ENCODE data around the gene ACBD4. TPM values are rescaled to one million over a fixed set of nuclear protein-coding genes. Genes with fewer than 3 reads are reported as not detected.

ACBD4 gene
- polyA plus RNA-seq, 6 donors from 2014 or later = 15.4 to 27.1 (median 20.4) TPM

DNA sequence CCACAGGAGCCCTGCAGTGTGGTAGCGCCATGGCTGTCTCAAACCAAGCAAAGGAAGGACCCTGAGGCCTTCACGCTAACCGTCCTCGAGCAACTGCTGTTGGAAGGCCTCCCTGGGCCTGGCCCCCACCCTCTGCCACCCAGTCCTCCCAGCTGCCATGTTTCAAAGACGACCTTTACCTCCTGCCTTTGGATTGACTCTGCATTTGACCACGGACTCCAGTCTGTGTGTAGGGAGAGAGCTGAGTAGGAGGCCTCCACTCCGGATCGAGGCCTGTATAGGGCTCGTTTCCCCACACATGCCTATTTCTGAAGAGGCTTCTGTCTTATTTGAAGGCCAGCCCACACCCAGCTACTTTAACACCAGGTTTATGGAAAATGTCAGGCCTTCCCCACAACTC, 27.4 kb upstream of the ACBD4 start:
- ATAC-seq (ENCODE audit: low read depth in 2 of 2) (no peak), DNase-seq (no peak)
- peaks cover 0 to 7% of the 10 kb centered on the region in 2 donors for H3K36me3 Mint-ChIP-seq
- peaks cover 11 to 25% (median 17%) of the 10 kb centered on the region in 3 donors for H3K4me1 Mint-ChIP-seq
- no peak overlapping the region for H3K27ac Mint-ChIP-seq
- no peak overlapping the region for H3K4me3 Mint-ChIP-seq
- no peaks in the 10 kb centered on the region for H3K27me3 Mint-ChIP-seq
- no peaks in the 10 kb centered on the region for H3K9me3 Mint-ChIP-seq

DNA sequence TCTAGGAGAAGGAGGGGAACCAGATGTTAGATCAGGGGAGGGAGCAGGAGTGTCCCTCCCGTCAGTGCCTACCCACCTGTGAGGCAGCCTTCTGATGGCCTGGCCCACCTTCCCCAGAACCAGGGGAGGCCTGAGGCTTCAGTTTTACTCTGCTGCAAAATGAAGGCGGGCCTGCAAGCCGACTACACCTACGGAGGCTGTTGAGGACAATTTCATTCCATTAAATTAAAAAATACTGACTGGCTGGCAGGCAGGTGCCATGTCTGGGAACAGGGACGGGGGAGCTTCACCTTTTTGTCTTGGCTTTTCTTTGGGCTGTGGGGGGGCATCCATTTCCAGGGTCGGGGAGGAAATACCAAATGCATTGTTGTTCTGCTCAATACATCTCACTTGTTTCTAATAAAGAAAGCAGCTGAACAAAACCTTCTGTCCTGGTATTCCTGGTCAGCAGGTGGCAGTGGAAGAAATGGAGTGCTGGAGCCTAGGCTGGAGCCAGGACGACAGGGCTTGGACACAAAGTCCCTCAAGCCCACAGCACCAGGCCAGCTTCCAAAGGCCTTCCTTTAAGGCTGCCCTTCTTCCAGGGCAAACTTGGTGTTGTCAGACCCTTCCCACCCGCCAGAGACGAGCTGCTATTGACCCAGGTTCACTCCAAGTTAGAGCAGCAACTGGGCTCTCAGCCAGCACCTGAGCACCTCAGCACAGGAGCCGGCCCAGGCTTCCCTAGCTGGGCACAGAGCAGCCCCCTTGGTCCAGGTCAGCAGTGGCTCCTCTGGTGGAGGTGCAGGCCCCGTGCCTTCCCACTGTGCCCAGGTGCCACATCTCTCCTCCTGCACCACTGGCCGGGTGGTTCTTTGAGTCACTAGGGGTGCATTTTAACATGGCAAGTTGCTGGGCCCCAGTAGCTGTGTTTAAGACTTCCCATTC, 26.6 kb upstream of the ACBD4 start:
- H3K4me1 Mint-ChIP-seq = peaks cover 11 to 25% (median 17%) of the 10 kb centered on the region in 3 donors
- H3K27me3 Mint-ChIP-seq = no peaks in the 10 kb centered on the region
- no peaks in the 10 kb centered on the region for H3K9me3 Mint-ChIP-seq
- DNase-seq = no peak
- ATAC-seq (ENCODE audit: low read depth in 2 of 2) = no peak
- H3K4me3 Mint-ChIP-seq = no peak overlapping the region
- no peaks in the 10 kb centered on the region for H3K36me3 Mint-ChIP-seq
- H3K27ac Mint-ChIP-seq = peak overlapping the region in 2 of 6 donors; percentile 49 to 82

DNA sequence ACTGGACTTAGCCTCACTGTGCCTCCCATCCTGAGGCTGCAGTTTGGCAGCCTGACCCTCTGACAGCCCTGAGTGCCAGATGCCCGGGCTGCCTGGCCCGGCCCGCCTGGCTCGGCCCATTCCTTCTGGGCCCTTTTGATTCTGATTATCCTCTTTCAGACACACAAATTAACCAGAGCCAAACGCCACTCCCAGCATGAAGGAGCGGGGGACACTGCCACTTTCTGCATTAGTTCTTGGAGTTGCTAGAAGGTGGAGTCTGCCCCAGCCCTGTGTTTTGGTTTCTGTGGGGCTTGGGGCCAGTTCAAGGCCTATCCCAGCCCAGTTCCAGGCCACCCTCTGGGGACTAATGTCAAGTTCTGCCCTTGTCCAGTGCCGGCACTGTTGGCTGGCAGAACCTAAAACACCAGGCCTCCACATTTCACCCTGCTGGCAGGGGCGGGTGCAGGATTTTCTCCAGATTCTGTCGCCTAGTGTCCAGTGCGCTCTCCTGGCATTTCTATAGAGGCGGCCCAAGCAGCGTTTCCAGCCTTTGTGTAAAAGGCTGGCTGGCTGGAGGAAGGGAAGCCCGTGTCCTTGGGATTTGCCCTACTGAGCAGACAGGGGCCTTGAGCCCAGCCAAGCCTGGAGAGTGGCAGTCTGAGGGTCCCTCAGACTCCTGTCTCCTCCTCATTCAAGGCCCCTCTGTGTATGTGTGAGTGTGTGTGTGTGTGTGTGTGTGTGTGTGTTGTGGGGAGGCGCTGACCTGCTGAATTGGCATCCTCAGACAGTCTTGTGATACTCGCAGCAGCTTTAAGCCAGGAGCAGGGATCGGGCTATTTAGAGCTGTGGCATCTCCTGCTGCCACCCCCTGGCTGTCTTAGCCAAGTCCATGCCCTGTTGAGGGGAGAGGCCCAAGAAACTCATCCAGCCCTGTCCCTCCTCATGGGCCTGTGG, 24.5 kb upstream of the ACBD4 start:
- Mint-ChIP-seq H3K9me3 (no peaks in the 10 kb centered on the region), H3K36me3 (no peaks in the 10 kb centered on the region), H3K4me1 (peaks cover 11 to 25% (median 17%) of the 10 kb centered on the region in 3 donors), H3K27ac (peak overlapping the region in 3 of 6 donors; percentile 26 to 63 (median 39)), H3K27me3 (peaks cover 0 to 5% (median 3%) of the 10 kb centered on the region in 3 donors), H3K4me3 (no peak overlapping the region)
- ATAC-seq (ENCODE audit: low read depth in 2 of 2) (no peak), DNase-seq (no peak)

DNA sequence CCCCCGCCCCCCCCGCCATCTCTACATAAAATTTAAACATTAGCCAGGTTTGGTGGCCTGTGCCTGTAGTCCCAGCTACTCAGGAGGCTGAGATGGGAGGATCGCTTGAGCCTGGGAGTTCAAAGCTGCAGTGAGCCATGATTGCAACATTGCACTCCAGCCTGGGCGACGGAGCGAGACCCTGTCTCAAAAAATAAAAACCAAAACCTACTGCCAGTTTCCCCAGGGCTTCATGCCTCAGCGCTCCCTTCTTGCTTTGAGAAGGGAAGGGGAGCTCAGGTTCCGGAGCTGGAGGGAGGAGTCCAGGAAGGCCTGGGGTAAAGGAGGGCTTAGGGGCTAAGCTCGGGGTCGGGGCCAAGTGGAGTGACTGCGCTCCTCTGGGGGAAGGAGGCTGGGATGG, 23.6 kb upstream of the ACBD4 start:
- Mint-ChIP-seq H3K4me1 (peaks cover 11 to 25% (median 17%) of the 10 kb centered on the region in 3 donors), H3K9me3 (no peaks in the 10 kb centered on the region), H3K27ac (peak overlapping the region in 5 of 6 donors; percentile 39 to 87 (median 65)), H3K27me3 (peaks cover 0 to 12% (median 10%) of the 10 kb centered on the region in 3 donors), H3K36me3 (no peaks in the 10 kb centered on the region), H3K4me3 (peak overlapping the region in 2 of 8 donors; percentile 32 to 77)
- no peak for DNase-seq
- peak; percentile 69 to 75 for ATAC-seq (ENCODE audit: low read depth in 2 of 2)

DNA sequence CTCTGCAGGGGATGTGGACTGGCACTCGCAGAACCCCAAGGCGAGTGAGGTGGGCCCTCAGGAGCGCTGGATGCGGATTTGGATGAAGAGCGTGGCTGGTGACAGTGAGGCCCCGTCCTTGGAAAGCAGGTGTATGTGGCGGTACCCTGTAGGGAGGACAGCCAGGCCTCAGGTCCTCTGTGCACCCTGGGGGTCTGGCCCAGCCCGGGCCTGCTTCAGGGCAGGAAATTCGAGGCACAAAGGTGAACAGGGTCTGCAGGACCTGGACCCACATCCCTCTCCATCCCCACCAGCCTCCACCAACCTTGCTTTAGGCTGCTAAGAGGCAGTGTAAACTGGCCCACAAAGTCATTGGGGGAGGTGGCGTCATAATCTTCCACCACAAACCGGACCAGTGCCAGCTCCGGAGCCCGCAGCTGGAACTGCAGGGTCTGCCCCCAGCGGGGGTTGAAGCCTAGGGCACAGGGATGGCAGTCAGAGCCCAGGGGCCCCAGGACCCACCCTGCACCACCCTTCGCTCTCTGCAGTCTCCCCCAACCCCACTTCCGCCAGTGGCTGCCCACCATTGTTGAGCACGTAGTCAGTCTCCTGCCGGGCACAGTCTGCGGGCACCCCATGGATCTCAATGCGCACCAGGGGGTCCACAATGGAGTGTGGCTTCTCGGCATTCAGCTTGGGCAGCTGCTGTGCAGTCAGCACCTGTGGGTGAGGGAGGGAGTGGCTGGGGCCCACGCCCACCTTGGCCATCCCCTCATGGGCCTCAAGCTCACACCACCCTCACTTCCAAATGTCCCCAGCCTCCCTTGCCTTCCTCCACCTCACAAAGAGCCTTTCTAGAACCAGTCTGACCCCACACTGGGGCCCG, 22.7 kb upstream of the ACBD4 start:
- Mint-ChIP-seq H3K4me3 (no peak overlapping the region), H3K4me1 (peaks cover 11 to 25% (median 17%) of the 10 kb centered on the region in 3 donors), H3K27me3 (peaks cover 0 to 12% (median 10%) of the 10 kb centered on the region in 3 donors), H3K36me3 (no peaks in the 10 kb centered on the region), H3K9me3 (no peaks in the 10 kb centered on the region), H3K27ac (peak overlapping the region in 2 of 6 donors; percentile 60 to 68)
- ATAC-seq (ENCODE audit: low read depth in 2 of 2) = no peak
- no peak for DNase-seq

DNA sequence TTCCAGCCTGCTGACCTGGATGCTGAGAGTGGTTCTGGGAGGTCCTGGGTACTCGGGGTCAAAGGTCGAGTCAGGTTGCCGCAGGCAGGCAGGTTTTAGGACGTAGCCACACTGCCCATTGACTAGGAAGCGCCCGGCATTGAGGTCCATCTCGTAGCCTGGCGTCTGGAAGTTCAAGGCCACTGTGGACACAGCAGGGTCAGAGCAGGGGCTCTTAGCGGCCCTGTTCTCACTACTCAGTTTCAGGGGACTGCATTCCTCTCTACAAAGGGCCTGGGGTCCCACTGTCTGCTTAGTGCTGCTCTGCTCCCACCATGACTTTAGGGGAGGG, 22.1 kb upstream of the ACBD4 start:
- Mint-ChIP-seq H3K27me3 (peaks cover 0 to 12% (median 10%) of the 10 kb centered on the region in 3 donors), H3K4me3 (no peak overlapping the region), H3K36me3 (no peaks in the 10 kb centered on the region), H3K27ac (peak overlapping the region in 1 of 6 donors; percentile 60), H3K4me1 (peaks cover 11 to 24% (median 17%) of the 10 kb centered on the region in 3 donors), H3K9me3 (no peaks in the 10 kb centered on the region)
- ATAC-seq (ENCODE audit: low read depth in 2 of 2) = no peak
- no peak for DNase-seq

DNA sequence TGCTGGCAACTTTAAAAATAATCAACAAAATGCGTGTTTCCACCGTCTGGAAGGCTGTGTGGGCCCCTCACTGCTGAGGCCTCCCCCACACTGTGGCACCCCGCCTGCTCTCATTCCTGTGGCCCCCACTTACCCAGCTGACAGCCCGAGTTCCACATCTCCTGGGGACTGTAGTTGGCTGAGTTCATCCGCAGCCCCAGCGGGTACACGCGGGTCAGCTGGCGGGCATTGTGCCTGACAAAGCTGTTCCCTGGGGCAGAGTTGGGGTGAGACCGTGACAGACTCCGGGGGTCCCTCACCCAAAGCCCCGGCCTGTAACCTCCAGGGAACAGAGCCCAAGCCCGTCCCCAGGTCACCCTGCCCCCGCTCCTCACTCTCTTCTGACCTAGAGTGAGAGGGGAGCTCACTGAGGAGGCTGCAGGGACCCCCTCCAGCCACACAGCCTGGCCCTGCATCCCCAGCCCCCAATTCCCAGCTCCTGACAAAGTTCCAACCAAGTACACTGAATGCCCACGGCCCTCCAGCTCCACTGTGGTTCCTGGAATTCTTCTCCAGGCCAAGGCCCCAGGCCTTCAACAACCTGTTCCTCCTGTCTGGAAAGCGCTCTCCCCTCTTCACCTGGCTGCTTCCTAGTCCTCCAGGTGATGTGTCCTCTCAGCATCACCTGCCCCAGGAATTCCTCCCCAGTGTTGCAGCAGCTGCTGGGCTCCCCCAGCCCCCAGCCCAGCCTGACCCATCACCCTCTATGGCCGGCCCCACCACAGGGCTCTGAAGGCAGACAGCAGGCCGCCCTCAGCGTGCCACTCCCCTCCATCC, 21.2 kb upstream of the ACBD4 start:
- peaks cover 0 to 14% (median 12%) of the 10 kb centered on the region in 3 donors for H3K27me3 Mint-ChIP-seq
- no peaks in the 10 kb centered on the region for H3K36me3 Mint-ChIP-seq
- no peaks in the 10 kb centered on the region for H3K9me3 Mint-ChIP-seq
- DNase-seq (no peak), ATAC-seq (ENCODE audit: low read depth in 2 of 2) (no peak)
- no peak overlapping the region for H3K4me3 Mint-ChIP-seq
- peaks cover 10 to 21% (median 16%) of the 10 kb centered on the region in 3 donors for H3K4me1 Mint-ChIP-seq
- H3K27ac Mint-ChIP-seq = no peak overlapping the region

DNA sequence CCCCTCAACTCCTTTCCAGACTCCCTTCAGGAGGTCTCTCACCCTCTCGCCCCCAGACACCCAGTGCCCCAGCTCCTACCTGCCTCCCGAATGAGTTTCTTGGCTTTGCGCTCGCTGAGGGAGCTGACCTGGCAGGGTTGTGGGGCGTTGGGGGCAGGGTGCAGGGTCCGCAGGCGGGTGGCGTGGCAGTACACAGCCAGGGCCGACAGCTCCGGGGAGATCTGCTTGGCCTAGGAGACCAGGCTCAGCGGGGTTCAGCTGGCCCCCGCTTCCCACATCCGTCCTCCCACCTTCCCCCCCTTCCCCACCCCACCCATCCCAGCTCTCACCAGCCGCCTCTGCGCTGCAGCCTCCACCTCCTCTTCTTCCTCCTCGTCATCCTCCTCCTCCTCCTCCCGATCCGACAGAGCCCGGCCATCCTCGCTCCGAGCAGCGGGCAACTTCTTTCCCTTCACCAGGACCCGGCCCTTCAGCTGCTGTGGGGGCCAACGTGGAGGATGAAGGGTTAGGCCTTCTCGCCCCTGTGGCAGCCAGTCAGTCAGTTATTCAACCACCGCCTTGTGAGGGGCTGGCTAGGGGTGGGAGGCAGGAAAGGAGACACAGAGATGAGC, 20.4 kb upstream of the ACBD4 start:
- peaks cover 0 to 22% (median 12%) of the 10 kb centered on the region in 3 donors for H3K27me3 Mint-ChIP-seq
- H3K27ac Mint-ChIP-seq = no peak overlapping the region
- no peaks in the 10 kb centered on the region for H3K36me3 Mint-ChIP-seq
- H3K4me1 Mint-ChIP-seq = peaks cover 8 to 21% (median 15%) of the 10 kb centered on the region in 3 donors
- H3K9me3 Mint-ChIP-seq = no peaks in the 10 kb centered on the region
- ATAC-seq (ENCODE audit: low read depth in 2 of 2) (no peak), DNase-seq (no peak)
- no peak overlapping the region for H3K4me3 Mint-ChIP-seq

DNA sequence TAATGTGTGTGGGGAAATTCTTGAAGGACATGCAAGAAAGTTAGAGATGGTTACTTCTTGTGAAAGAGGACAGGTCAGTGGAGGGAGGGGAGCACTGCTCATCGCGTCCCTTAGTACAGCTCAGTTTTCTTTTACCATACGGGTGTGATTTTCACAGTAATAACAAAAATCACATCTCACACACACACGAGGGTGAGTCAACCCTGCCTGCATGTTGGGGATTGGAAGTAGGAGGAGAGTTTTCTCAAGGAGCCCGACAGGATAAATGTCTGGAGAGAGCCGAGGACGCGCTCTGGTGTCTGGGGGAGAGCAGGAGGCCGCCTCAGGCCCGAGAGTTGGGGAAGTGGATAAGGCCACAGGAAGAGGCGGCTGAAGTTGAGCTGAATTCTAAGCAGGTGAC, 19.6 kb upstream of the ACBD4 start:
- Mint-ChIP-seq H3K9me3 (no peaks in the 10 kb centered on the region), H3K4me3 (no peak overlapping the region), H3K27me3 (peaks cover 0 to 25% (median 12%) of the 10 kb centered on the region in 3 donors), H3K4me1 (peaks cover 8 to 17% (median 15%) of the 10 kb centered on the region in 3 donors), H3K27ac (peak overlapping the region in 1 of 6 donors; percentile 68), H3K36me3 (no peaks in the 10 kb centered on the region)
- DNase-seq (no peak), ATAC-seq (ENCODE audit: low read depth in 2 of 2) (no peak)

DNA sequence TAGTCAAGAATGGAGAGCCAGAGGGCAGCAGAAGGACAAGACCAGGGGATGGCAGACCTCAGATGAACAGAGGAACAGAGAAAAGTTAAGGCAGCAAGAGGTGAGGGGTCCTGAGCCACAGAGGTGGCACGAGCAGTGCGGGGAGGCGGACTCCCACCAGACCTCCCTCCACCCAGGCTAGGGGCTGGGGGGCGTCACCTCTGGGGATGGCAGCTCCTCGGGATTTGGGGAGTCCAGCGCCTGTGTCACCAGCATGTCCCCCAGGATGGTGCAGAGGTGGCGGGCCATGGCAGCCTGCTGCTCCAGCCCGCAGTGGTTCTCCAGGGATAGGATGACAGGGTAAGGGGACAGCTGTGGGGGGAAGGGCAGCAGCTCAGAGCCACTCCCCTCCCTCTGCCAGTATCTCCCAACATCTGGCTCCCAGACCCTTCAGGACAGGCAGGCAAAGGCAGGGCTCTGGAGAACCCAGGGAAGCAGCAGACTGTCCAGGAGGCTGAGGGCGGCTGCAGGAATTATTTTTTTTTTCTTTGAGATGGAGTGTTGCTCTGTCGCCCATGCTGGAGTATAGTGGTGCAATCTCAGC, 19.0 kb upstream of the ACBD4 start:
- Mint-ChIP-seq H3K4me3 (no peak overlapping the region), H3K9me3 (no peaks in the 10 kb centered on the region), H3K27ac (no peak overlapping the region), H3K36me3 (no peaks in the 10 kb centered on the region), H3K27me3 (peaks cover 0 to 29% (median 16%) of the 10 kb centered on the region in 3 donors), H3K4me1 (peaks cover 4 to 10% (median 9%) of the 10 kb centered on the region in 3 donors)
- DNase-seq (no peak), ATAC-seq (ENCODE audit: low read depth in 2 of 2) (no peak)

DNA sequence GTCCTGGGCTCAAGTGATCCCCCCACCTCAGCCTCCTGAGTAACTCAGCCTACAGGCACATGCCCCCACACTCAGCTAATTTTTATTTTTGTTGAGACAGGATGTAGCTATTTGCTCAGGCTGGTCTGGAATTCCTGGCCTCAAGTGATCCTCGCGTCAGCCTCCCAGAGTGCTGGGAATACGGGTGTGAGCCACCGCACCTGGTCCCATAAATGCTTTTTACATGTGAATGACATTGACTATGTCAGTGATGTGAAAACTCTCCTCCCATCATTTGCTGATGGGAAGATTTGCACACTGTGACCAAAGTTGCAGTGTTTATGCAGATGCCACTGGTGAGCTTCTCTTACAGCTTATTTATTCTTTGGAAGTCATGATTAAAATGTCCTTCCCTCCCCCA, 18.2 kb upstream of the ACBD4 start:
- no peak overlapping the region for H3K27ac Mint-ChIP-seq
- ATAC-seq (ENCODE audit: low read depth in 2 of 2) (no peak), DNase-seq (no peak)
- no peak overlapping the region for H3K4me3 Mint-ChIP-seq
- H3K27me3 Mint-ChIP-seq = peaks cover 0 to 35% (median 23%) of the 10 kb centered on the region in 3 donors
- H3K36me3 Mint-ChIP-seq = no peaks in the 10 kb centered on the region
- no peaks in the 10 kb centered on the region for H3K9me3 Mint-ChIP-seq
- H3K4me1 Mint-ChIP-seq = peaks cover 0 to 2% (median under 1%) of the 10 kb centered on the region in 3 donors
